ENCODE measurements around the gene UBN1.

GRCh38 chr16:4850211-4850610 is 2.9 kb downstream of the UBN1 start:
- TF ChIP-seq EZH2 (IDR thresholded peaks at IDR 0.05; ENCODE audit: borderline replicate concordance, low read length): no peak
- TF ChIP-seq, protein P1, sequence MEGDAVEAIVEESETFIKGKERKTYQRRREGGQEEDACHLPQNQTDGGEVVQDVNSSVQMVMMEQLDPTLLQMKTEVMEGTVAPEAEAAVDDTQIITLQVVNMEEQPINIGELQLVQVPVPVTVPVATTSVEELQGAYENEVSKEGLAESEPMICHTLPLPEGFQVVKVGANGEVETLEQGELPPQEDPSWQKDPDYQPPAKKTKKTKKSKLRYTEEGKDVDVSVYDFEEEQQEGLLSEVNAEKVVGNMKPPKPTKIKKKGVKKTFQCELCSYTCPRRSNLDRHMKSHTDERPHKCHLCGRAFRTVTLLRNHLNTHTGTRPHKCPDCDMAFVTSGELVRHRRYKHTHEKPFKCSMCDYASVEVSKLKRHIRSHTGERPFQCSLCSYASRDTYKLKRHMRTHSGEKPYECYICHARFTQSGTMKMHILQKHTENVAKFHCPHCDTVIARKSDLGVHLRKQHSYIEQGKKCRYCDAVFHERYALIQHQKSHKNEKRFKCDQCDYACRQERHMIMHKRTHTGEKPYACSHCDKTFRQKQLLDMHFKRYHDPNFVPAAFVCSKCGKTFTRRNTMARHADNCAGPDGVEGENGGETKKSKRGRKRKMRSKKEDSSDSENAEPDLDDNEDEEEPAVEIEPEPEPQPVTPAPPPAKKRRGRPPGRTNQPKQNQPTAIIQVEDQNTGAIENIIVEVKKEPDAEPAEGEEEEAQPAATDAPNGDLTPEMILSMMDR (conservative IDR thresholded peaks at IDR 0.05 in 1 of 2, IDR thresholded peaks at IDR 0.05 in 1 of 2; ENCODE audit: extremely low read depth in 1 of 2, insufficient read depth in 1 of 2, low read depth in 1 of 2, low read length in 2 of 2): no peak

All from mammary epithelial cell (primary cell).